ENCODE results near the gene TFIP11.

Gene TFIP11

GRCh38 chr22:26541167-26541819 lies 29.0 kb upstream of the TFIP11 start:
- no peaks in the 10 kb centered on the region for H3K27me3 ChIP-seq (replicated peaks; ENCODE audit: control insufficient read depth, insufficient read depth, low read length)
- H3K4me3 ChIP-seq (replicated peaks; ENCODE audit: low read depth, low read length), result no peak overlapping the region
- DNase-seq (ENCODE audit: extremely low read depth, insufficient read length), result peak; percentile 15
- H3K36me3 ChIP-seq (ENCODE audit: control insufficient read depth, insufficient read depth, low read length), result peaks cover 12% of the 10 kb centered on the region
- no peak for TF ChIP-seq CTCF (IDR thresholded peaks at IDR 0.05; ENCODE audit: insufficient read depth, low read length, poor library complexity, severe bottlenecking)

GRCh38 chr22:26540119-26540518 lies 27.8 kb upstream of the TFIP11 start:
- no peak for TF ChIP-seq CTCF (IDR thresholded peaks at IDR 0.05; ENCODE audit: insufficient read depth, low read length, poor library complexity, severe bottlenecking)
- Histone ChIP-seq H3K4me3 (replicated peaks; ENCODE audit: low read depth, low read length) (no peak overlapping the region), H3K36me3 (ENCODE audit: control insufficient read depth, insufficient read depth, low read length) (peaks cover 12% of the 10 kb centered on the region), H3K27me3 (replicated peaks; ENCODE audit: control insufficient read depth, insufficient read depth, low read length) (no peaks in the 10 kb centered on the region)
- no peak for DNase-seq (ENCODE audit: extremely low read depth, insufficient read length)

GRCh38 chr22:26536762-26537134 lies 24.5 kb upstream of the TFIP11 start:
- no peak for DNase-seq (ENCODE audit: extremely low read depth, insufficient read length)
- Histone ChIP-seq H3K36me3 (ENCODE audit: control insufficient read depth, insufficient read depth, low read length) (peaks cover 9% of the 10 kb centered on the region), H3K4me3 (replicated peaks; ENCODE audit: low read depth, low read length) (no peak overlapping the region), H3K27me3 (replicated peaks; ENCODE audit: control insufficient read depth, insufficient read depth, low read length) (no peaks in the 10 kb centered on the region)
- TF ChIP-seq CTCF (IDR thresholded peaks at IDR 0.05; ENCODE audit: insufficient read depth, low read length, poor library complexity, severe bottlenecking), result no peak

GRCh38 chr22:26536056-26536761 lies 23.9 kb upstream of the TFIP11 start:
- no peak for TF ChIP-seq CTCF (IDR thresholded peaks at IDR 0.05; ENCODE audit: insufficient read depth, low read length, poor library complexity, severe bottlenecking)
- no peak overlapping the region for H3K4me3 ChIP-seq (replicated peaks; ENCODE audit: low read depth, low read length)
- H3K36me3 ChIP-seq (ENCODE audit: control insufficient read depth, insufficient read depth, low read length), result peaks cover 9% of the 10 kb centered on the region
- H3K27me3 ChIP-seq (replicated peaks; ENCODE audit: control insufficient read depth, insufficient read depth, low read length), result no peaks in the 10 kb centered on the region
- peak; percentile 18 for DNase-seq (ENCODE audit: extremely low read depth, insufficient read length)

GRCh38 chr22:26535603-26535908 lies 23.3 kb upstream of the TFIP11 start:
- H3K4me3 ChIP-seq (replicated peaks; ENCODE audit: low read depth, low read length), result no peak overlapping the region
- peaks cover 4% of the 10 kb centered on the region; the same call in 1 of the 2 replicates for H3K36me3 ChIP-seq (ENCODE audit: control insufficient read depth, insufficient read depth, low read length)
- no peak for TF ChIP-seq CTCF (IDR thresholded peaks at IDR 0.05; ENCODE audit: insufficient read depth, low read length, poor library complexity, severe bottlenecking)
- H3K27me3 ChIP-seq (replicated peaks; ENCODE audit: control insufficient read depth, insufficient read depth, low read length), result no peaks in the 10 kb centered on the region
- no peak for DNase-seq (ENCODE audit: extremely low read depth, insufficient read length)
